Nephron (organoid): ENCODE results near the gene HM13.

ENCODE experiments used
- H3K27ac Mint-ChIP-seq, 3 experiments: 2 replicates each; pipeline ENCODE4 v1.8.0; 2020; ENCODE audit warnings: mixed read lengths in 3 of 3, mild to moderate bottlenecking in 2 of 3, moderate library complexity in 1 of 3
- H3K27me3 Mint-ChIP-seq: 2 replicates; pipeline ENCODE4 v1.8.0; 2021; ENCODE audit warnings: low read depth, mild to moderate bottlenecking, moderate library complexity, mixed read lengths
- H3K36me3 Mint-ChIP-seq: 2 replicates; pipeline ENCODE4 v1.8.0; 2020; ENCODE audit warnings: low read depth, mixed read lengths
- H3K4me1 Mint-ChIP-seq: 2 replicates; pipeline ENCODE4 v1.8.0; 2020; ENCODE audit warnings: mixed read lengths
- H3K4me3 Mint-ChIP-seq, 3 experiments: 2 replicates each; pipeline ENCODE4 v1.8.0; 2020; ENCODE audit warnings: mild to moderate bottlenecking in 3 of 3, mixed read lengths in 3 of 3, moderate library complexity in 2 of 3
- H3K9me3 Mint-ChIP-seq: 2 replicates; pipeline ENCODE4 v1.8.0; 2020; ENCODE audit warnings: mixed read lengths
- CTCF ChIP-seq, 3 experiments: fragments of 200-600 bp; sonication (generic); IDR thresholded peaks; one replicate each; pipeline ENCODE4 v1.5.0; 2021; ENCODE audit warnings: antibody characterized with exemption in 3 of 3; ENCODE audit not compliant: unreplicated experiment in 3 of 3

HM13 gene

GRCh38 chr20:31565699-31566318 is 51.6 kb downstream of the HM13 start:
- Mint-ChIP-seq H3K4me1 (peaks cover 33% of the 10 kb centered on the region), H3K36me3 (peaks cover 27% of the 10 kb centered on the region), H3K4me3 (no peak overlapping the region), H3K9me3 (no peaks in the 10 kb centered on the region), H3K27me3 (no peaks in the 10 kb centered on the region), H3K27ac (no peak overlapping the region)
- no peak for TF ChIP-seq CTCF (IDR thresholded peaks at IDR 0.05; ENCODE audit: unreplicated experiment in 3 of 3)

GRCh38 chr20:31566319-31566657 is 52.0 kb downstream of the HM13 start:
- Mint-ChIP-seq H3K4me1 (peaks cover 35% of the 10 kb centered on the region), H3K4me3 (no peak overlapping the region), H3K27me3 (no peaks in the 10 kb centered on the region), H3K27ac (peak overlapping the region; percentile 77 to 89 (median 87)), H3K36me3 (peaks cover 24% of the 10 kb centered on the region), H3K9me3 (no peaks in the 10 kb centered on the region)
- no peak for TF ChIP-seq CTCF (IDR thresholded peaks at IDR 0.05; ENCODE audit: unreplicated experiment in 3 of 3)

- no peak overlapping the region for H3K4me3 Mint-ChIP-seq
- peaks cover 38% of the 10 kb centered on the region for H3K4me1 Mint-ChIP-seq
- H3K27me3 Mint-ChIP-seq: no peaks in the 10 kb centered on the region
- no peak for TF ChIP-seq CTCF (IDR thresholded peaks at IDR 0.05; ENCODE audit: unreplicated experiment in 3 of 3)
- peaks cover 18% of the 10 kb centered on the region for H3K36me3 Mint-ChIP-seq
- no peaks in the 10 kb centered on the region for H3K9me3 Mint-ChIP-seq
- peak overlapping the region; percentile 79 to 89 (median 87) for H3K27ac Mint-ChIP-seq
Observed at GRCh38 chr20:31566658-31567379, 52.6 kb downstream of the HM13 start.

GRCh38 chr20:31567380-31567720 is 53.1 kb downstream of the HM13 start:
- H3K36me3 Mint-ChIP-seq: peaks cover 15% of the 10 kb centered on the region
- H3K4me3 Mint-ChIP-seq: no peak overlapping the region
- peaks cover 42% of the 10 kb centered on the region for H3K4me1 Mint-ChIP-seq
- no peak for TF ChIP-seq CTCF (IDR thresholded peaks at IDR 0.05; ENCODE audit: unreplicated experiment in 3 of 3)
- H3K27me3 Mint-ChIP-seq: no peaks in the 10 kb centered on the region
- H3K9me3 Mint-ChIP-seq: no peaks in the 10 kb centered on the region
- peak overlapping the region; percentile 79 to 89 (median 87) for H3K27ac Mint-ChIP-seq

GRCh38 chr20:31568041-31568731 is 53.9 kb downstream of the HM13 start:
- H3K27me3 Mint-ChIP-seq: no peaks in the 10 kb centered on the region
- peak overlapping the region; percentile 87 to 94 (median 89) for H3K27ac Mint-ChIP-seq
- no peaks in the 10 kb centered on the region for H3K9me3 Mint-ChIP-seq
- H3K4me1 Mint-ChIP-seq: peaks cover 47% of the 10 kb centered on the region
- TF ChIP-seq CTCF (IDR thresholded peaks at IDR 0.05; ENCODE audit: unreplicated experiment in 3 of 3): no peak
- no peak overlapping the region for H3K4me3 Mint-ChIP-seq
- peaks cover 11% of the 10 kb centered on the region for H3K36me3 Mint-ChIP-seq
